ENCODE measurements around the gene CRY1.
A peak's percentile ranks its signal among the peaks of the same experiment; 100 is the strongest.

Gene CRY1

DNA sequence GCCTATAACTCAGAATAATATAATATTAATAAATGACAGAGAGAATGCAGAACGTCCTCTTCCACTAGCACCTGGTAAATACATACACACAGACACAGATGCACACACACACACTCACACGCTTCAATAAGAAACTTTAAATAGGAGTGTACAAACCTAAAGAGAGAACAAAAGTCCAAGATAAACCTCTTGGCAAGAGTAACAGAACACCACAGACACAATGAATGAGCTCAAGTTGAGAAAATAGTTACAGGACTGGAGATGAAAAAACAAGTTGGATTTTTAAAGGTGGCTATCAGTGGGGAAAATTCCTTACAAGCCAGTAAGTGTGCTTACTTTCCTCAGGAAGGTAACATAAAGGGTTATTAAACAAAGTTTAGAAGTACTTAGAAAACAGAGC, 35.2 kb downstream of the CRY1 start:
- TF ChIP-seq, protein P1, sequence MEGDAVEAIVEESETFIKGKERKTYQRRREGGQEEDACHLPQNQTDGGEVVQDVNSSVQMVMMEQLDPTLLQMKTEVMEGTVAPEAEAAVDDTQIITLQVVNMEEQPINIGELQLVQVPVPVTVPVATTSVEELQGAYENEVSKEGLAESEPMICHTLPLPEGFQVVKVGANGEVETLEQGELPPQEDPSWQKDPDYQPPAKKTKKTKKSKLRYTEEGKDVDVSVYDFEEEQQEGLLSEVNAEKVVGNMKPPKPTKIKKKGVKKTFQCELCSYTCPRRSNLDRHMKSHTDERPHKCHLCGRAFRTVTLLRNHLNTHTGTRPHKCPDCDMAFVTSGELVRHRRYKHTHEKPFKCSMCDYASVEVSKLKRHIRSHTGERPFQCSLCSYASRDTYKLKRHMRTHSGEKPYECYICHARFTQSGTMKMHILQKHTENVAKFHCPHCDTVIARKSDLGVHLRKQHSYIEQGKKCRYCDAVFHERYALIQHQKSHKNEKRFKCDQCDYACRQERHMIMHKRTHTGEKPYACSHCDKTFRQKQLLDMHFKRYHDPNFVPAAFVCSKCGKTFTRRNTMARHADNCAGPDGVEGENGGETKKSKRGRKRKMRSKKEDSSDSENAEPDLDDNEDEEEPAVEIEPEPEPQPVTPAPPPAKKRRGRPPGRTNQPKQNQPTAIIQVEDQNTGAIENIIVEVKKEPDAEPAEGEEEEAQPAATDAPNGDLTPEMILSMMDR (IDR thresholded peaks at IDR 0.05; ENCODE audit: low read depth, low read length): no peak

DNA sequence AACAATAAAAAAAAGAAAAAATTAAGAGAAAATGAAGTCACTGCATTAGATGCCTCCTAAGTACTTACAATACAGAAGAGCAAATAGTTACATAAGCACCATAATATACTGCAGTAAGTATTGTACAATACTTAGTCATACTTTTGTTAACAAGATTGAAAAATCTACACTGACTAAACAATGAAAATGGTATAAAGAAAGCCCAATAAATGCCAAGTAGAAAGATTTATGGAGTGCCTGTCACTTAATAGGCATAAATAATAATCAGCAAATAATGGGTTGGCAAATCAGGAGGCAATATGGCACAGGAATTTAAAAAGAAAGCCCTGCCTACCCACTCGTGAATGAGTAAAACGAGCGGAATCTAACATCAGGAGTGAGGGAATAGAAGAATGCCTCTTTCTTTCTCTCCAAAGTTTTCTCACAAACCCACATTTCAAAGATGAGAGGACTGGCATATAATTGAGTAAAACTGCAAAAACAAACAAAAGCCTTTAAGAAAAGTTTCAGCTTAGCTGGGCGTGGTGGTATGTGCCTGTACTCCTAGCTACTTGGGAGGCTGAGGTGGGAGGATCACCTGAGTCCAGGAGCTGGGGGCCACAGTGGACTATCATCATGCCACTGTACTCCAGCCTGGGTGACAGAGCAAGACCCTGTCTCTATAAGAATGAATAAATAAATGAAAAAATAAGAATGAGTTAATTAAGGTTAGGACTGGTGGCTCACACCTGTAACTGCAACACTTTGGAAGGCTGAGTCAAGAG, 36.1 kb downstream of the CRY1 start:
- no peak overlapping the region for H3K4me3 ChIP-seq (ENCODE audit: low read depth, low read length)
- in situ Hi-C loops (cut with HindIII; ENCODE audit: low sequenced_read_pairs): no loop called here
- DNase-seq (ENCODE audit: low read depth, low spot score): peak; percentile 10
- TF ChIP-seq, protein P1 (IDR thresholded peaks at IDR 0.05; ENCODE audit: low read depth, low read length): no peak

More for the DNA sequence above, 35.2 kb downstream of the CRY1 start:
- in situ Hi-C loops (cut with HindIII; ENCODE audit: low sequenced_read_pairs): no loop called here
- H3K4me3 ChIP-seq (ENCODE audit: low read depth, low read length): no peak overlapping the region
- DNase-seq (ENCODE audit: low read depth, low spot score): no peak

DNA sequence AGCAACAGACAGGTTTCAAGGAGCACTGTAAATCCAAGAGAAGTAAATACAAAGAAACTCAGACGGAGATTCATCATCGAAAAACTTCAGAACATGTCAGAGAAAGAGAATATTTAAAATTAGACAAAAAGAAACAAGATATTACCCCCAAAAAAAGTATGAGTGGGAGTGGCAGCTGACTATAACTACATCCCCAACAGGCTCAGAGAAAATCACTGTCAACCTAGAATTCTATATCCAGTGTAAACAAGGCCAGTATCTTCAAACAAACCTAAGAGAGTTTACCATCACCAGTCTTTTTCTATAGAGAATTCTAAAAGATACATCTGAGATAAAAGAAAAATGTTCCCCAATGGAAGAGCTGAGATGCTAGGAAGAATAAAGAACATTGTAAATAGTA, 39.6 kb downstream of the CRY1 start:
- H3K4me3 ChIP-seq (ENCODE audit: low read depth, low read length): no peak overlapping the region
- TF ChIP-seq, protein P1 (IDR thresholded peaks at IDR 0.05; ENCODE audit: low read depth, low read length): no peak
- DNase-seq (ENCODE audit: low read depth, low spot score): no peak
- in situ Hi-C loops (cut with HindIII; ENCODE audit: low sequenced_read_pairs): no loop called here

DNA sequence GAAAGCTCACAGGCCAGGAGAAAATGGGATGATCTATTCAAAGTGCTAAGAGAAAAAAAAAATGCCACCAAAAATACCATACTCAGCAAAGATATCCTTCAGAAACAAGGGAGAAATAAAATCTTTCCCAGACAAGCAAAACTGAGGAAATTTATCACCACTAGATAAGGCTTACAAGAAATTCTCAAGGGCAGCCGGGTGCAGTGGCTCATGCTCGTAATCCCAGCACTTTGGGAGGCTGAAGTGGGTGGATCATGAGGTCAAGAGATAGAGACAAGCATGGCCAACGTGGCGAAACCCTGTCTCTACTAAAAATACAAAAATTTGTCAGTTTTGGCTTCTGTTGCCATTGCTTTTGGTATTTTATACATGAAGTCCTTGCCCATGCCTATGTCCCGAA, 48.2 kb downstream of the CRY1 start:
- TF ChIP-seq, protein P1 (IDR thresholded peaks at IDR 0.05; ENCODE audit: low read depth, low read length): no peak
- DNase-seq (ENCODE audit: low read depth, low spot score): no peak
- no peak overlapping the region for H3K4me3 ChIP-seq (ENCODE audit: low read depth, low read length)
- in situ Hi-C loops (cut with HindIII; ENCODE audit: low sequenced_read_pairs): no loop called here

DNA sequence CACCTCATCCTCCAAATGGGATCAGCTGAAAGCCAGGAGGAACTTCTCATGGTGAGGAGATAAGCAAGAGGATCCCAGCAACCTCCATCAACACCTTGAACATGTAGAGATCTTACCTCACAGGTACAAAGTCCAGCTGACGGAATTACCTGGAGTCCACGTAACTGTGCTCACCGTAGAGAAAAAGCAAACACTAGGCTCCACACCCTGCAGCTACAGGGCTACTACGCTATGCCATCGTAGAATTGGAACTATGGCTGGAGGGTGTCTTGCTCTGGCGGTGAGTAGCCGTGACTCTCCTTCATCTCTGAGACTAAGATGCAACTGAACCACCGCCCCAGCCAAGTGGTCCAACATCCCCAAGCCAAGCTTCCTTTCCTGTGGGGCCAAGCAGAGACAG, 50.5 kb downstream of the CRY1 start:
- H3K4me3 ChIP-seq (ENCODE audit: low read depth, low read length): no peak overlapping the region
- TF ChIP-seq, protein P1 (IDR thresholded peaks at IDR 0.05; ENCODE audit: low read depth, low read length): no peak
- DNase-seq (ENCODE audit: low read depth, low spot score): no peak
- in situ Hi-C loops (cut with HindIII; ENCODE audit: low sequenced_read_pairs): no loop called here

DNA sequence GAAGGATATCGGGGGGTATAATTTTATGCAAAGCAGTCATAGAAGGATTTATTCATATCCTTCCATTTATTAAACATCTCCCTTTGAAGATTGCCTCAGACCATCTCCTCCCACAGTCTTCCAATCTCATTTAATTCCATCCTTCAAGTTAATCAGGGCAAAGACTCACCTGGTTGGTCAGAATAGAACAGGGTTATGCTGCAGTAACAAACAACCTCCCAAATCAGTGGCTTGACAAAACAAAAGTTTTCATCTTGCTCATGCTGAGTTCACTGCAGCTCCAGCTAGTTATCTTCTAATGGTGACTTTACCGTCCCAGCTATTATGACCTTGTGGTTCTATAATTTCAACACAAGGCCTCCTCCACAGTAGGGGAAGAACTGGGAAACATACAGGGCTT, 57.6 kb downstream of the CRY1 start:
- in situ Hi-C loops (cut with HindIII; ENCODE audit: low sequenced_read_pairs): no loop called here
- H3K4me3 ChIP-seq (ENCODE audit: low read depth, low read length): no peak overlapping the region
- DNase-seq (ENCODE audit: low read depth, low spot score): no peak
- TF ChIP-seq, protein P1 (IDR thresholded peaks at IDR 0.05; ENCODE audit: low read depth, low read length): no peak
